NCI-H748 (cell line): Measurements from ENCODE around the gene MISFA.
"Not testable (repeated sequence)": the region's sequence is repeated elsewhere in the genome, so short reads cannot be mapped to it uniquely, and the experiment has no call there.

Source experiments
- DNase-seq: peaks from one replicate; lab custom pipeline; 2025; ENCODE audit not compliant: unreplicated experiment; lab: John Stamatoyannopoulos, UW

The MISFA gene

GRCh38 chr11:18617688-18618341 lies 18.2 kb downstream of the MISFA start:
- DNase-seq, result no peak

- no peak for DNase-seq
Measured at GRCh38 chr11:18618342-18619025, 18.9 kb downstream of the MISFA start.

GRCh38 chr11:18623707-18624106 lies 24.1 kb downstream of the MISFA start:
- DNase-seq, result no peak

GRCh38 chr11:18624161-18624560 lies 24.6 kb downstream of the MISFA start:
- no peak for DNase-seq

- no peak for DNase-seq
Measured at GRCh38 chr11:18632841-18633240, 33.3 kb downstream of the MISFA start.

GRCh38 chr11:18633256-18634139 lies 33.9 kb downstream of the MISFA start:
- peak; percentile 36 for DNase-seq

- peak; percentile 99 for DNase-seq
Measured at GRCh38 chr11:18634140-18635032, 34.8 kb downstream of the MISFA start, which contains the start of gene SPTY2D1. SPTY2D1 (minus strand) TSS chr11:18634342; CDS start chr11:18634257, 85 bp downstream.

- DNase-seq, result no peak
Measured at GRCh38 chr11:18641677-18642076, 42.1 kb downstream of the MISFA start.

GRCh38 chr11:18643034-18643433 lies 43.4 kb downstream of the MISFA start:
- not testable (repeated sequence) for DNase-seq

- DNase-seq, result no peak
Measured at GRCh38 chr11:18650353-18650752, 50.8 kb downstream of the MISFA start.

- peak; percentile 62 for DNase-seq
Measured at GRCh38 chr11:18650859-18651557, 51.4 kb downstream of the MISFA start.
